Measurements from ENCODE around the gene SCO1.

GRCh38 chr17:10668775-10669174 lies 28.6 kb downstream of the SCO1 start:
- no peak for TF ChIP-seq CTCF (IDR thresholded peaks at IDR 0.05)
- TF ChIP-seq EZH2 (IDR thresholded peaks at IDR 0.05; ENCODE audit: borderline replicate concordance, insufficient read depth, low read depth, low read length, poor library complexity, severe bottlenecking) = no peak

Measured in B cell (primary cell).